NB4 (cell line): ENCODE measurements around the gene ARHGAP18.

Experiments used
- MAX ChIP-seq: IDR thresholded peaks from 2 replicates; pipeline ENCODE4 v1.6.1; 2011; ENCODE audit warnings: low read depth, low read length
- POLR2A ChIP-seq: IDR thresholded peaks from 2 replicates; pipeline ENCODE4 v1.6.1; 2011; ENCODE audit warnings: mild to moderate bottlenecking; ENCODE audit not compliant: insufficient read length; ENCODE audit errors: extremely low read depth
- TF ChIP-seq, protein P1 (sequence below): IDR thresholded peaks from one replicate; pipeline ENCODE4 v1.5.1; 2012; ENCODE audit warnings: low read depth, low read length

DNA sequence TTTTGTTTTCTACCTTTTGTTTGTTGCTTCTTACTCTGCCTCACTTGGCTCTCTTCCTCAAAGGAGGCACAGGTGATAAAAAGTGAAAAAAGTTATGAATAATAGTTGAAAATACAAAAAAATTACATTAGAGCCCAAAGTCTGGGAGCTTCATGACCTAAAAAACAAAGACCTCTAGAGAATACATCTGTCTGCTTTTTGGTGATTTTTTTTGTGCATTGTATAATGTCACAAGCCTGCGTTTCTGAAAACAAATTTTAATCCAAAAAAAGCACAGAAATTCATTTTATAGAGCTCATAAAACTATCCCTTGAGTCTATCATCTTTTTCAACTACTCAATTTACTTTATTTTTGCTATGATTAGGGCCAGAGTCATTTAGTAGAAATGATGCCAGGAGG lies 41.4 kb upstream of the ARHGAP18 start:
- TF ChIP-seq, protein P1, sequence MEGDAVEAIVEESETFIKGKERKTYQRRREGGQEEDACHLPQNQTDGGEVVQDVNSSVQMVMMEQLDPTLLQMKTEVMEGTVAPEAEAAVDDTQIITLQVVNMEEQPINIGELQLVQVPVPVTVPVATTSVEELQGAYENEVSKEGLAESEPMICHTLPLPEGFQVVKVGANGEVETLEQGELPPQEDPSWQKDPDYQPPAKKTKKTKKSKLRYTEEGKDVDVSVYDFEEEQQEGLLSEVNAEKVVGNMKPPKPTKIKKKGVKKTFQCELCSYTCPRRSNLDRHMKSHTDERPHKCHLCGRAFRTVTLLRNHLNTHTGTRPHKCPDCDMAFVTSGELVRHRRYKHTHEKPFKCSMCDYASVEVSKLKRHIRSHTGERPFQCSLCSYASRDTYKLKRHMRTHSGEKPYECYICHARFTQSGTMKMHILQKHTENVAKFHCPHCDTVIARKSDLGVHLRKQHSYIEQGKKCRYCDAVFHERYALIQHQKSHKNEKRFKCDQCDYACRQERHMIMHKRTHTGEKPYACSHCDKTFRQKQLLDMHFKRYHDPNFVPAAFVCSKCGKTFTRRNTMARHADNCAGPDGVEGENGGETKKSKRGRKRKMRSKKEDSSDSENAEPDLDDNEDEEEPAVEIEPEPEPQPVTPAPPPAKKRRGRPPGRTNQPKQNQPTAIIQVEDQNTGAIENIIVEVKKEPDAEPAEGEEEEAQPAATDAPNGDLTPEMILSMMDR, result no peak
- TF ChIP-seq MAX, result no peak
- TF ChIP-seq POLR2A, result no peak
